SK-N-SH treated with all-trans-retinoic acid at 6 μM for 48 hours (cell line): ENCODE measurements around the gene PLPP1.

ENCODE experiments used
- ATAC-seq: fragments of 200-7000 bp; cut with Tn5 transposase; 3 replicates; pipeline ENCODE4 v1.9.1; 2020; ENCODE audit warnings: mild to moderate bottlenecking, moderate library complexity
- ARNTL ChIP-seq: fragments of 450-650 bp; formaldehyde crosslinking; IDR thresholded peaks from 2 replicates; pipeline ENCODE4 v1.5.0; 2020; ENCODE audit warnings: low read depth, mild to moderate bottlenecking, moderate library complexity, borderline replicate concordance
- BACH2 ChIP-seq: fragments of 250-450 bp; sonication (Bioruptor Pico); IDR thresholded peaks from 2 replicates; pipeline ENCODE4 v1.9.0; 2021; ENCODE audit warnings: mild to moderate bottlenecking, borderline replicate concordance
- CSDC2 ChIP-seq: fragments of 250-450 bp; sonication (Bioruptor Pico); IDR thresholded peaks from 2 replicates; pipeline ENCODE4 v1.5.0; 2020; ENCODE audit warnings: mild to moderate bottlenecking, moderate library complexity
- ESRRG ChIP-seq: fragments of 250-450 bp; sonication (Bioruptor Pico); IDR thresholded peaks from 2 replicates; pipeline ENCODE4 v1.6.1; 2021; ENCODE audit warnings: mild to moderate bottlenecking
- GLIS3 ChIP-seq: fragments of 250-450 bp; sonication (Bioruptor Pico); IDR thresholded peaks from 2 replicates; pipeline ENCODE4 v1.5.0; 2020; ENCODE audit warnings: mild to moderate bottlenecking, moderate library complexity
- OSR1 ChIP-seq: fragments of 250-450 bp; sonication (Bioruptor Pico); IDR thresholded peaks from 2 replicates; pipeline ENCODE4 v1.8.0; 2022; ENCODE audit warnings: moderate library complexity, mild to moderate bottlenecking, inconsistent platforms
- PPARA ChIP-seq: fragments of 250-450 bp; sonication (Bioruptor Pico); IDR thresholded peaks from 2 replicates; pipeline ENCODE4 v1.5.0; 2020; ENCODE audit warnings: mild to moderate bottlenecking, borderline replicate concordance
- SNAI2 ChIP-seq: fragments of 250-450 bp; sonication (Bioruptor Pico); IDR thresholded peaks from 2 replicates; pipeline ENCODE4 v1.5.0; 2020; ENCODE audit warnings: mild to moderate bottlenecking, moderate library complexity
- ZFP30 ChIP-seq: fragments of 450-650 bp; formaldehyde crosslinking; IDR thresholded peaks from 2 replicates; pipeline ENCODE4 v1.5.0; 2022; ENCODE audit warnings: mild to moderate bottlenecking, moderate library complexity
- ZNF565 ChIP-seq: fragments of 450-650 bp; formaldehyde crosslinking; conservative IDR thresholded peaks from 2 replicates; pipeline ENCODE4 v1.5.0; 2020; ENCODE audit warnings: low read depth, mild to moderate bottlenecking, moderate library complexity
- ZNF70 ChIP-seq: fragments of 450-650 bp; formaldehyde crosslinking; IDR thresholded peaks from 2 replicates; pipeline ENCODE4 v1.5.0; 2020; ENCODE audit warnings: mild to moderate bottlenecking, moderate library complexity
- ZNF8 ChIP-seq: fragments of 450-650 bp; formaldehyde crosslinking; IDR thresholded peaks from 2 replicates; pipeline ENCODE4 v1.5.0; 2020; ENCODE audit warnings: mild to moderate bottlenecking, moderate library complexity
- TF ChIP-seq, protein P1 (sequence below): fragments of 250-450 bp; sonication (Bioruptor Pico); IDR thresholded peaks from 2 replicates; pipeline ENCODE4 v1.8.0; 2020; ENCODE audit warnings: mild to moderate bottlenecking, moderate library complexity, borderline replicate concordance
- TF ChIP-seq, protein P2 (sequence below): fragments of 250-450 bp; sonication (Bioruptor Pico); IDR thresholded peaks from 2 replicates; pipeline ENCODE4 v1.5.1; 2020; ENCODE audit warnings: low read depth, mild to moderate bottlenecking, moderate library complexity
- TF ChIP-seq, protein P3 (sequence below): fragments of 250-450 bp; sonication (Bioruptor Pico); IDR thresholded peaks from 2 replicates; pipeline ENCODE4 v1.8.0; 2021; ENCODE audit warnings: low read depth, mild to moderate bottlenecking, moderate library complexity, borderline replicate concordance
- TF ChIP-seq, protein P4 (sequence below): fragments of 250-450 bp; sonication (Bioruptor Pico); IDR thresholded peaks from 2 replicates; pipeline ENCODE4 v1.5.0; 2020; ENCODE audit warnings: mild to moderate bottlenecking, moderate library complexity

Gene PLPP1

DNA sequence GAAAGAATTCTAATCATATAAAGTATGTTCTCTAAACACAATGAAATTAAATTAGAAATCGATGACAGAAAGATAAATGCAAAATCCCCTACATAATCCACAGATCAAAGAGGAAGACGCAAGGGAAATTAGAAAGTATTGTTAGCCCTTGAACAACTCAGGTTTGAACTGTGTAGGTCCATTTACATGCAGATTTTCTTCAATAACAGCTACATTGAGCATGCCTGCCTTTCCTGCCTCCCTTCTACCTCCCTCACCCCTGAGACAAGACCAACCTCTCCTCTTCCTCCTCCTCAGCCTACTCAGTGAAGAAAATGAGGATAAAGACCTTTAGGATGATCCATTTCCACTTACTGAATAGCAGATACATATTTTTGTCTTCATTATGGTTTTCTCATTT is 75.2 kb downstream of the PLPP1 start (continued):
- TF ChIP-seq ZNF565 (no peak), ZNF70 (CRISPR knock-in tag) (no peak)
- TF ChIP-seq, protein P1, sequence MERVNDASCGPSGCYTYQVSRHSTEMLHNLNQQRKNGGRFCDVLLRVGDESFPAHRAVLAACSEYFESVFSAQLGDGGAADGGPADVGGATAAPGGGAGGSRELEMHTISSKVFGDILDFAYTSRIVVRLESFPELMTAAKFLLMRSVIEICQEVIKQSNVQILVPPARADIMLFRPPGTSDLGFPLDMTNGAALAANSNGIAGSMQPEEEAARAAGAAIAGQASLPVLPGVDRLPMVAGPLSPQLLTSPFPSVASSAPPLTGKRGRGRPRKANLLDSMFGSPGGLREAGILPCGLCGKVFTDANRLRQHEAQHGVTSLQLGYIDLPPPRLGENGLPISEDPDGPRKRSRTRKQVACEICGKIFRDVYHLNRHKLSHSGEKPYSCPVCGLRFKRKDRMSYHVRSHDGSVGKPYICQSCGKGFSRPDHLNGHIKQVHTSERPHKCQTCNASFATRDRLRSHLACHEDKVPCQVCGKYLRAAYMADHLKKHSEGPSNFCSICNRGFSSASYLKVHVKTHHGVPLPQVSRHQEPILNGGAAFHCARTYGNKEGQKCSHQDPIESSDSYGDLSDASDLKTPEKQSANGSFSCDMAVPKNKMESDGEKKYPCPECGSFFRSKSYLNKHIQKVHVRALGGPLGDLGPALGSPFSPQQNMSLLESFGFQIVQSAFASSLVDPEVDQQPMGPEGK (CRISPR knock-in tag) = no peak

DNA sequence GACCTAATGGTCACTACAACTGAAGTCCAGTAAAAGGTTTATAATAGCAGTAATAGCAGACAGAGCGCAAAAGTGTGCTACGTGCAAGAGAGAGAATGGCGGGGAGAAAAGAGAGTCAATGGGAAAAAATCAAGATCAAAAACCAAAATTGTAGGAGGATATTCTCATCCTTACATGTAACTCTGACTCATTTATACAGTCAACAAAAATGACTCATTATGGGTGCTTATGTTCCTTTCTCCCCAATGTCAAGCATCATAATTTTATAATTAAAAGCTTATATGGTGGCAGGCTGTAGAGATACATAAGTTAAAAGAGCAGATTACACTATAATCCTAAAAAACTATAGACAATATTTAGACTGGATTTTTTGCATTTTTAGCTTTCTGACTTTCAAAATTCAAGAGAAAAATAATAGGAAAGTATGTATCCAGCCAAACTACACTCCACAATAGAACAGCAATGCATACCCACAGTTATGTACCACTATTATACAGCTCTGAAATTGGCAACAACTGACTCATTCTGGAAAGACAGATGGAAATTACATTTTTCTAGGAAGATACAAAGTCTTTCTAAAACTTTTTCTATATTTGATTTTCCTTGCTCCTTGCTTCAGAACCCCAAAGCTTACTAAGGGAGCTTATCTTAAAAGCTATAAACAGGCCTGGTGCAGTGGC is 78.4 kb downstream of the PLPP1 start:
- TF ChIP-seq, protein P1 (CRISPR knock-in tag) = no peak
- TF ChIP-seq, protein P2, sequence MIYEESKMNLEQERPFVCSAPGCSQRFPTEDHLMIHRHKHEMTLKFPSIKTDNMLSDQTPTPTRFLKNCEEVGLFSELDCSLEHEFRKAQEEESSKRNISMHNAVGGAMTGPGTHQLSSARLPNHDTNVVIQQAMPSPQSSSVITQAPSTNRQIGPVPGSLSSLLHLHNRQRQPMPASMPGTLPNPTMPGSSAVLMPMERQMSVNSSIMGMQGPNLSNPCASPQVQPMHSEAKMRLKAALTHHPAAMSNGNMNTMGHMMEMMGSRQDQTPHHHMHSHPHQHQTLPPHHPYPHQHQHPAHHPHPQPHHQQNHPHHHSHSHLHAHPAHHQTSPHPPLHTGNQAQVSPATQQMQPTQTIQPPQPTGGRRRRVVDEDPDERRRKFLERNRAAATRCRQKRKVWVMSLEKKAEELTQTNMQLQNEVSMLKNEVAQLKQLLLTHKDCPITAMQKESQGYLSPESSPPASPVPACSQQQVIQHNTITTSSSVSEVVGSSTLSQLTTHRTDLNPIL (CRISPR knock-in tag) = no peak
- TF ChIP-seq ZNF8 (no peak), PPARA (no peak)
- TF ChIP-seq, all 23 proteins: peak for 0
- peak; percentile 67 for ATAC-seq

DNA sequence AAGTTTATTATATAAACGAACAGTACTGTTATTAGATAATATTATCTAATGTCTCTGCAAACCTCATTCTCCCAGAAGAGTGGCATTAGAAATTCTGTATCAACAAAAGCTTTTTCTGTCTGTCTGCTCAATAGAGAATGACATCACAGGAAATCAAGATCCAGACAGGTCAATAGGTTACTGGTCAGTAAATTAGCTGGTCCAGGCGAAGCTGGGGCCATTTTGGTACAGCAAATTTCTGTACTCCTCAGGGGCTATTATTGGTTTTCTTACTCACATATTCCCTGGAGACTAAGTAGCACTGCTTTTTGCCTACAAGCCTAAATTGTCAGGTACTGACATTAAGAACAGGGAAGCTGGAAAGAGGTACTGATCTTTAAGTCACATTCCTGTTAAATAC is 80.5 kb downstream of the PLPP1 start:
- no peak for TF ChIP-seq ZNF70 (CRISPR knock-in tag)
- TF ChIP-seq ZNF8 = no peak
- TF ChIP-seq BACH2 (CRISPR knock-in tag) = no peak
- TF ChIP-seq, protein P3, sequence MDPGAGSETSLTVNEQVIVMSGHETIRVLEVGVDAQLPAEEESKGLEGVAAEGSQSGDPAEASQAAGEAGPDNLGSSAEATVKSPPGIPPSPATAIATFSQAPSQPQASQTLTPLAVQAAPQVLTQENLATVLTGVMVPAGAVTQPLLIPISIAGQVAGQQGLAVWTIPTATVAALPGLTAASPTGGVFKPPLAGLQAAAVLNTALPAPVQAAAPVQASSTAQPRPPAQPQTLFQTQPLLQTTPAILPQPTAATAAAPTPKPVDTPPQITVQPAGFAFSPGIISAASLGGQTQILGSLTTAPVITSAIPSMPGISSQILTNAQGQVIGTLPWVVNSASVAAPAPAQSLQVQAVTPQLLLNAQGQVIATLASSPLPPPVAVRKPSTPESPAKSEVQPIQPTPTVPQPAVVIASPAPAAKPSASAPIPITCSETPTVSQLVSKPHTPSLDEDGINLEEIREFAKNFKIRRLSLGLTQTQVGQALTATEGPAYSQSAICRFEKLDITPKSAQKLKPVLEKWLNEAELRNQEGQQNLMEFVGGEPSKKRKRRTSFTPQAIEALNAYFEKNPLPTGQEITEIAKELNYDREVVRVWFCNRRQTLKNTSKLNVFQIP (CRISPR knock-in tag) = no peak
- TF ChIP-seq CSDC2 (CRISPR knock-in tag) = no peak
- TF ChIP-seq ESRRG (CRISPR knock-in tag) = no peak
- no peak for TF ChIP-seq SNAI2 (CRISPR knock-in tag)
- no peak for TF ChIP-seq ZFP30
- TF ChIP-seq, protein P4, sequence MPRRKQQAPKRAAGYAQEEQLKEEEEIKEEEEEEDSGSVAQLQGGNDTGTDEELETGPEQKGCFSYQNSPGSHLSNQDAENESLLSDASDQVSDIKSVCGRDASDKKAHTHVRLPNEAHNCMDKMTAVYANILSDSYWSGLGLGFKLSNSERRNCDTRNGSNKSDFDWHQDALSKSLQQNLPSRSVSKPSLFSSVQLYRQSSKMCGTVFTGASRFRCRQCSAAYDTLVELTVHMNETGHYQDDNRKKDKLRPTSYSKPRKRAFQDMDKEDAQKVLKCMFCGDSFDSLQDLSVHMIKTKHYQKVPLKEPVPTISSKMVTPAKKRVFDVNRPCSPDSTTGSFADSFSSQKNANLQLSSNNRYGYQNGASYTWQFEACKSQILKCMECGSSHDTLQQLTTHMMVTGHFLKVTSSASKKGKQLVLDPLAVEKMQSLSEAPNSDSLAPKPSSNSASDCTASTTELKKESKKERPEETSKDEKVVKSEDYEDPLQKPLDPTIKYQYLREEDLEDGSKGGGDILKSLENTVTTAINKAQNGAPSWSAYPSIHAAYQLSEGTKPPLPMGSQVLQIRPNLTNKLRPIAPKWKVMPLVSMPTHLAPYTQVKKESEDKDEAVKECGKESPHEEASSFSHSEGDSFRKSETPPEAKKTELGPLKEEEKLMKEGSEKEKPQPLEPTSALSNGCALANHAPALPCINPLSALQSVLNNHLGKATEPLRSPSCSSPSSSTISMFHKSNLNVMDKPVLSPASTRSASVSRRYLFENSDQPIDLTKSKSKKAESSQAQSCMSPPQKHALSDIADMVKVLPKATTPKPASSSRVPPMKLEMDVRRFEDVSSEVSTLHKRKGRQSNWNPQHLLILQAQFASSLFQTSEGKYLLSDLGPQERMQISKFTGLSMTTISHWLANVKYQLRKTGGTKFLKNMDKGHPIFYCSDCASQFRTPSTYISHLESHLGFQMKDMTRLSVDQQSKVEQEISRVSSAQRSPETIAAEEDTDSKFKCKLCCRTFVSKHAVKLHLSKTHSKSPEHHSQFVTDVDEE (CRISPR knock-in tag) = no peak
- TF ChIP-seq OSR1 (CRISPR knock-in tag) = no peak
- TF ChIP-seq, protein P1 (CRISPR knock-in tag) = no peak
- no peak for TF ChIP-seq ZNF565
- TF ChIP-seq GLIS3 (CRISPR knock-in tag) = no peak
- no peak for TF ChIP-seq ARNTL (CRISPR knock-in tag)
- TF ChIP-seq, protein P2 (CRISPR knock-in tag) = no peak
- ATAC-seq = no peak
